Natural killer cell (primary cell): Measurements from ENCODE around the gene SLC19A1. TPM values are rescaled to one million over a fixed set of nuclear protein-coding genes. Genes with fewer than 3 reads are reported as not detected.

Experiments used
- ATAC-seq, 3 donors: fragments of 150-1000 bp in 2 of 3; fragments of 200-7000 bp in 1 of 3; cut with Tn5 transposase; 1 replicate in 1 of 3; 2 replicates in 2 of 3; pipeline ENCODE4 v1.10.0; 2021; ENCODE audit warnings: mild to moderate bottlenecking in 2 of 3, moderate library complexity in 2 of 3
- DNase-seq, 2 donors: peaks; one replicate each; pipeline versions ENCODE4 v3.0.0 to v3.0.0-alpha.2; 2013 to 2021; ENCODE audit warnings: mixed read lengths in 1 of 2
- H3K27ac ChIP-seq: one replicate; pipeline ENCODE4 v1.5.1; 2013; ENCODE audit warnings: mild to moderate bottlenecking, low read length
- H3K27me3 ChIP-seq: one replicate; pipeline ENCODE4 v1.6.1; 2013; ENCODE audit warnings: low read length; ENCODE audit not compliant: control insufficient read depth, insufficient read depth
- H3K36me3 ChIP-seq: one replicate; pipeline ENCODE4 v1.6.1; 2013; ENCODE audit warnings: low read length; ENCODE audit not compliant: control insufficient read depth, insufficient read depth
- H3K4me1 ChIP-seq: one replicate; pipeline ENCODE4 v1.6.1; 2013; ENCODE audit warnings: low read length; ENCODE audit not compliant: control insufficient read depth, insufficient read depth
- H3K4me3 ChIP-seq: one replicate; pipeline ENCODE4 v1.5.1; 2013; ENCODE audit warnings: low read length
- H3K9me3 ChIP-seq: one replicate; pipeline ENCODE4 v1.6.1; 2013; ENCODE audit warnings: low read length; ENCODE audit not compliant: control insufficient read depth, insufficient read depth
- H3K27ac Mint-ChIP-seq, 2 donors: one replicate each; pipeline ENCODE4 v1.8.0; 2022; ENCODE audit warnings: mild to moderate bottlenecking in 2 of 2, mixed read lengths in 2 of 2, moderate library complexity in 1 of 2
- H3K27me3 Mint-ChIP-seq, 2 donors: one replicate each; pipeline ENCODE4 v1.8.0; 2022; ENCODE audit warnings: low read depth in 2 of 2, mixed read lengths in 2 of 2
- H3K36me3 Mint-ChIP-seq: one replicate; pipeline ENCODE4 v1.8.0; 2022; ENCODE audit warnings: mixed read lengths
- H3K4me1 Mint-ChIP-seq, 2 donors: one replicate each; pipeline ENCODE4 v1.8.0; 2022; ENCODE audit warnings: mixed read lengths in 2 of 2
- H3K4me3 Mint-ChIP-seq: one replicate; pipeline ENCODE4 v1.8.0; 2022; ENCODE audit warnings: mild to moderate bottlenecking, moderate library complexity, mixed read lengths
- H3K9me3 Mint-ChIP-seq, 2 donors: one replicate each; pipeline ENCODE4 v1.8.0; 2022; ENCODE audit warnings: mixed read lengths in 2 of 2
- CTCF ChIP-seq: fragments of 200-600 bp; IDR thresholded peaks from one replicate; pipeline ENCODE4 v1.8.0; 2022; ENCODE audit warnings: antibody characterized with exemption
- WGBS: methylation state at CpG from one replicate; pipeline ENCODE4 v1.1.7; 2013; ENCODE audit warnings: missing lambda C conversion rate; ENCODE audit not compliant: insufficient coverage; 5-methylcytosine and 5-hydroxymethylcytosine counted together
- intact Hi-C: fragments of 100-400 bp; cut with micrococcal nuclease; formaldehyde crosslinking; loops from one replicate; pipeline ENCODE4 v1.14.2; 2022
- total RNA-seq, 4 donors: library from RNA; stranded (reverse); fragments of 120-200 nt in 1 of 4; gene quantifications; one replicate each; pipeline versions ENCODE4 v1.2.3 to v1.2.4, GENCODE V29; 2013 to 2022

The SLC19A1 gene
- total RNA-seq, 3 donors from 2014 or later (not counting 1 experiment from before 2014, with no cell fraction given), result 2.5 to 9.0 (median 4.9) TPM

GRCh38 chr21:45521241-45521640, 21.0 kb downstream of the SLC19A1 start:
- no peak overlapping the region for H3K27ac ChIP-seq
- no peaks in the 10 kb centered on the region for H3K27me3 ChIP-seq
- H3K4me3 ChIP-seq, result no peak overlapping the region
- no peak for ATAC-seq
- no CpG with 5 or more reads among the region's 2 CpGs for WGBS
- Mint-ChIP-seq H3K27me3 (no peaks in the 10 kb centered on the region), H3K4me3 (no peak overlapping the region), H3K9me3 (peaks cover 12 to 14% of the 10 kb centered on the region in 2 donors), H3K27ac (no peak overlapping the region), H3K36me3 (peaks cover 28% of the 10 kb centered on the region), H3K4me1 (no peaks in the 10 kb centered on the region)
- intact Hi-C loops, result no loop called here
- no peaks in the 10 kb centered on the region for H3K36me3 ChIP-seq
- no peaks in the 10 kb centered on the region for H3K9me3 ChIP-seq
- peaks cover 6% of the 10 kb centered on the region for H3K4me1 ChIP-seq
- no peak for DNase-seq
- no peak for TF ChIP-seq CTCF

GRCh38 chr21:45519182-45519581, 23.1 kb downstream of the SLC19A1 start:
- H3K27ac Mint-ChIP-seq, result no peak overlapping the region
- WGBS, result no CpG with 5 or more reads among the region's 4 CpGs
- no peaks in the 10 kb centered on the region for H3K4me1 Mint-ChIP-seq
- ATAC-seq (no peak), DNase-seq (no peak)
- Histone ChIP-seq H3K9me3 (no peaks in the 10 kb centered on the region), H3K36me3 (no peaks in the 10 kb centered on the region), H3K27me3 (no peaks in the 10 kb centered on the region), H3K4me3 (no peak overlapping the region), H3K27ac (no peak overlapping the region), H3K4me1 (peaks cover 8% of the 10 kb centered on the region)
- TF ChIP-seq CTCF, result no peak
- peaks cover 28% of the 10 kb centered on the region for H3K36me3 Mint-ChIP-seq
- H3K27me3 Mint-ChIP-seq, result no peaks in the 10 kb centered on the region
- intact Hi-C loops, result no loop called here
- peaks cover 12 to 14% of the 10 kb centered on the region in 2 donors for H3K9me3 Mint-ChIP-seq
- H3K4me3 Mint-ChIP-seq, result no peak overlapping the region

- Histone ChIP-seq H3K36me3 (no peaks in the 10 kb centered on the region), H3K27ac (no peak overlapping the region), H3K4me1 (peaks cover 12% of the 10 kb centered on the region), H3K27me3 (no peaks in the 10 kb centered on the region), H3K9me3 (no peaks in the 10 kb centered on the region), H3K4me3 (no peak overlapping the region)
- intact Hi-C loops, result no loop called here
- Mint-ChIP-seq H3K36me3 (peaks cover 28% of the 10 kb centered on the region), H3K4me3 (no peak overlapping the region), H3K27me3 (no peaks in the 10 kb centered on the region), H3K27ac (no peak overlapping the region), H3K9me3 (peaks cover 12 to 14% of the 10 kb centered on the region in 2 donors), H3K4me1 (no peaks in the 10 kb centered on the region)
- ATAC-seq (no peak), DNase-seq (no peak)
- no peak for TF ChIP-seq CTCF
- WGBS, result 100% methylated on average over 1 of the region's 2 CpGs
Measured at GRCh38 chr21:45518742-45519141, 23.5 kb downstream of the SLC19A1 start.
